ENCODE data around the gene ALS2CL.

GRCh38 chr3:46729038-46729437 is 35.6 kb upstream of the ALS2CL start:
- no peak for TF ChIP-seq JUN (IDR thresholded peaks at IDR 0.05; ENCODE audit: borderline replicate concordance, insufficient read depth, insufficient read length, low read depth)
- no peak for TF ChIP-seq POLR2A (IDR thresholded peaks at IDR 0.05; ENCODE audit: low read depth, low read length)
- no peak for TF ChIP-seq POLR2AphosphoS5 (IDR thresholded peaks at IDR 0.05; ENCODE audit: insufficient read depth, low read depth, low read length)
- TF ChIP-seq MAX (IDR thresholded peaks at IDR 0.05; ENCODE audit: insufficient read depth, insufficient read length): no peak

Data from endothelial cell of umbilical vein (primary cell).